Hepatocyte (in vitro differentiated cells): Measurements from ENCODE around the gene CARD11.

Source experiments
- CTCF ChIP-seq: fragments of 200-600 bp; sonication (generic); IDR thresholded peaks from 2 replicates; pipeline ENCODE4 v1.5.1; 2016; ENCODE audit warnings: antibody characterized with exemption, mild to moderate bottlenecking; ENCODE audit not compliant: poor library complexity
- EZH2 ChIP-seq: fragments of 200-600 bp; sonication (generic); IDR thresholded peaks from 2 replicates; pipeline ENCODE4 v1.6.1; 2016; ENCODE audit warnings: antibody characterized with exemption, mild to moderate bottlenecking, borderline replicate concordance
- EZH2phosphoT487 ChIP-seq: fragments of 200-600 bp; sonication (generic); IDR thresholded peaks from one replicate; pipeline ENCODE4 v1.6.1; 2018; ENCODE audit warnings: antibody characterized with exemption, mild to moderate bottlenecking, low read depth, moderate library complexity; ENCODE audit not compliant: unreplicated experiment, severe bottlenecking

GRCh38 chr7:3002631-3003030 lies 41.0 kb downstream of the CARD11 start:
- no peak for TF ChIP-seq CTCF
- no peak for TF ChIP-seq EZH2
- no peak for TF ChIP-seq EZH2phosphoT487
